H9 (cell line): ENCODE data around the gene PGAP6. TPM values are rescaled to one million over a fixed set of nuclear protein-coding genes. Genes with fewer than 3 reads are reported as not detected.
A peak's percentile ranks its signal among the peaks of the same experiment; 100 is the strongest.

Experiments used
- DNase-seq: peaks from one replicate; pipeline ENCODE4 v3.0.0-alpha.2; 2017
- H2AFZ ChIP-seq: one replicate; pipeline ENCODE4 v1.6.1; 2013; ENCODE audit warnings: mild to moderate bottlenecking, low read length, control low read depth, moderate library complexity
- H2AK5ac ChIP-seq: 2 replicates; pipeline ENCODE4 v1.6.1; 2013; ENCODE audit warnings: low read length, control low read depth, mixed read lengths; ENCODE audit not compliant: insufficient read length
- H2BK120ac ChIP-seq: one replicate; pipeline ENCODE4 v1.6.1; 2013; ENCODE audit warnings: low read depth, mild to moderate bottlenecking, low read length, control low read depth, inconsistent platforms; ENCODE audit not compliant: poor library complexity, severe bottlenecking
- H2BK12ac ChIP-seq: 2 replicates; pipeline ENCODE4 v1.6.1; 2013; ENCODE audit warnings: low read length, control low read depth, mixed read lengths, low read depth; ENCODE audit not compliant: insufficient read length
- H2BK15ac ChIP-seq: 2 replicates; pipeline ENCODE4 v1.6.1; 2013; ENCODE audit warnings: low read depth, low read length, control low read depth
- H2BK20ac ChIP-seq: one replicate; pipeline ENCODE4 v1.6.1; 2013; ENCODE audit warnings: low read depth, mild to moderate bottlenecking, low read length, control low read depth, inconsistent platforms; ENCODE audit not compliant: poor library complexity, severe bottlenecking
- H2BK5ac ChIP-seq: 2 replicates; pipeline ENCODE4 v1.6.1; 2013; ENCODE audit warnings: low read length, control low read depth, mixed read lengths; ENCODE audit not compliant: insufficient read length
- H3K14ac ChIP-seq: 2 replicates; pipeline ENCODE4 v1.6.1; 2013; ENCODE audit warnings: low read length, control low read depth; ENCODE audit not compliant: insufficient read depth
- H3K18ac ChIP-seq: 2 replicates; pipeline ENCODE4 v1.6.1; 2013; ENCODE audit warnings: low read depth, mild to moderate bottlenecking, mixed read lengths, low read length, control low read depth; ENCODE audit not compliant: insufficient read length
- H3K23ac ChIP-seq: 2 replicates; pipeline ENCODE4 v1.6.1; 2013; ENCODE audit warnings: low read length, control low read depth, mixed read lengths, low read depth; ENCODE audit not compliant: insufficient read length
- H3K23me2 ChIP-seq: 2 replicates; pipeline ENCODE4 v1.6.1; 2013; ENCODE audit warnings: low read depth, mild to moderate bottlenecking, mixed read lengths, low read length, control low read depth; ENCODE audit not compliant: insufficient read length, poor library complexity, severe bottlenecking
- H3K27ac ChIP-seq: 2 replicates; pipeline ENCODE4 v1.5.1; 2013; ENCODE audit warnings: low read length, control low read depth, mixed read lengths, low read depth; ENCODE audit not compliant: insufficient read length
- H3K27me3 ChIP-seq: 2 replicates; pipeline ENCODE4 v1.6.1; 2013; ENCODE audit warnings: low read length, control low read depth, inconsistent platforms; ENCODE audit not compliant: insufficient read depth
- H3K4ac ChIP-seq: 2 replicates; pipeline ENCODE4 v1.6.1; 2013; ENCODE audit warnings: low read depth, mild to moderate bottlenecking, control low read depth, inconsistent platforms, low read length, moderate library complexity
- H3K4me1 ChIP-seq: 2 replicates; pipeline ENCODE4 v1.6.1; 2013; ENCODE audit warnings: low read length, control low read depth, inconsistent platforms; ENCODE audit not compliant: insufficient read depth
- H3K4me2 ChIP-seq: 2 replicates; pipeline ENCODE4 v1.6.1; 2013; ENCODE audit warnings: low read length, control low read depth, mixed read lengths; ENCODE audit not compliant: insufficient read length, insufficient read depth
- H3K56ac ChIP-seq: 2 replicates; pipeline ENCODE4 v1.6.1; 2013; ENCODE audit warnings: low read depth, mild to moderate bottlenecking, mixed read lengths, low read length, control low read depth; ENCODE audit not compliant: insufficient read length
- H3K79me1 ChIP-seq: 2 replicates; pipeline ENCODE4 v1.6.1; 2013; ENCODE audit warnings: low read depth, mild to moderate bottlenecking, moderate library complexity, low read length, control low read depth, inconsistent platforms; ENCODE audit not compliant: insufficient read depth, poor library complexity, severe bottlenecking
- H3K79me2 ChIP-seq: 2 replicates; pipeline ENCODE4 v1.6.1; 2013; ENCODE audit warnings: low read length, control low read depth, inconsistent platforms; ENCODE audit not compliant: insufficient read depth
- H3K9ac ChIP-seq: 2 replicates; pipeline ENCODE4 v1.6.1; 2013; ENCODE audit warnings: low read length, control low read depth, mixed read lengths; ENCODE audit not compliant: insufficient read length; ENCODE audit errors: extremely low read depth
- H3K9me3 ChIP-seq: one replicate; pipeline ENCODE4 v1.6.1; 2013; ENCODE audit warnings: low read depth, low read length, inconsistent platforms; ENCODE audit not compliant: control insufficient read depth
- H3T11ph ChIP-seq: one replicate; pipeline ENCODE4 v1.6.1; 2013; ENCODE audit warnings: mild to moderate bottlenecking, low read length, control low read depth, inconsistent platforms
- H4K20me1 ChIP-seq: one replicate; pipeline ENCODE4 v1.6.1; 2013; ENCODE audit not compliant: control insufficient read depth, insufficient read length, insufficient read depth
- H4K5ac ChIP-seq: 2 replicates; pipeline ENCODE4 v1.6.1; 2013; ENCODE audit warnings: low read depth, mild to moderate bottlenecking, mixed read lengths, low read length, control low read depth; ENCODE audit not compliant: insufficient read length
- H4K8ac ChIP-seq: replicated peaks from 2 replicates; pipeline ENCODE4 v1.6.1; 2013; ENCODE audit warnings: low read length, control low read depth, mixed read lengths, low read depth; ENCODE audit not compliant: insufficient read length
- H4K91ac ChIP-seq: 2 replicates; pipeline ENCODE4 v1.6.1; 2013; ENCODE audit warnings: low read depth, mild to moderate bottlenecking, moderate library complexity, mixed read lengths, low read length, control low read depth; ENCODE audit not compliant: insufficient read length
- H3K27ac Mint-ChIP-seq, 3 experiments: 2 replicates in 2 of 3; 3 replicates in 1 of 3; pipeline ENCODE4 v1.8.0; 2020 to 2021; ENCODE audit warnings: mixed read lengths in 3 of 3, mild to moderate bottlenecking in 1 of 3, moderate library complexity in 1 of 3
- H3K27me3 Mint-ChIP-seq: 2 replicates; pipeline ENCODE4 v1.8.0; 2021; ENCODE audit warnings: low read depth, mild to moderate bottlenecking, moderate library complexity, mixed read lengths
- H3K36me3 Mint-ChIP-seq, 3 experiments: 2 replicates in 2 of 3; 3 replicates in 1 of 3; pipeline ENCODE4 v1.8.0; 2020 to 2021; ENCODE audit warnings: low read depth in 3 of 3, mixed read lengths in 3 of 3; ENCODE audit not compliant: insufficient read depth in 1 of 3
- H3K4me1 Mint-ChIP-seq, 2 experiments: 2 replicates each; pipeline ENCODE4 v1.8.0; 2020; ENCODE audit warnings: mixed read lengths in 2 of 2
- H3K4me3 Mint-ChIP-seq, 2 experiments: 2 replicates in 1 of 2; 3 replicates in 1 of 2; pipeline ENCODE4 v1.8.0; 2020 to 2021; ENCODE audit warnings: mild to moderate bottlenecking in 2 of 2, mixed read lengths in 2 of 2, moderate library complexity in 1 of 2
- H3K9me3 Mint-ChIP-seq, 2 experiments: 2 replicates in 1 of 2; 3 replicates in 1 of 2; pipeline ENCODE4 v1.8.0; 2020; ENCODE audit warnings: mild to moderate bottlenecking in 2 of 2, mixed read lengths in 2 of 2, moderate library complexity in 1 of 2
- WGBS: extraction: QIAGEN DNeasy Blood & Tissue Kit; methylation state at CpG from one replicate; pipeline ENCODE4 v1.1.7; 2013; ENCODE audit warnings: missing lambda C conversion rate, low lambda C conversion rate, mixed read lengths; ENCODE audit not compliant: insufficient read length; ENCODE audit errors: extremely low coverage; 5-methylcytosine and 5-hydroxymethylcytosine counted together
- total RNA-seq: library from RNA; stranded (reverse); gene quantifications from 2 replicates; pipeline ENCODE4 v1.2.1, GENCODE V29; 2021
- TF ChIP-seq, protein P1 (sequence below): fragments of 200-600 bp; sonication (generic); conservative IDR thresholded peaks from 3 replicates; pipeline ENCODE4 v1.8.0; 2021; ENCODE audit warnings: antibody characterized with exemption, mild to moderate bottlenecking

Gene PGAP6
- total RNA-seq, 1 experiment from 2014 or later: 111 TPM

DNA sequence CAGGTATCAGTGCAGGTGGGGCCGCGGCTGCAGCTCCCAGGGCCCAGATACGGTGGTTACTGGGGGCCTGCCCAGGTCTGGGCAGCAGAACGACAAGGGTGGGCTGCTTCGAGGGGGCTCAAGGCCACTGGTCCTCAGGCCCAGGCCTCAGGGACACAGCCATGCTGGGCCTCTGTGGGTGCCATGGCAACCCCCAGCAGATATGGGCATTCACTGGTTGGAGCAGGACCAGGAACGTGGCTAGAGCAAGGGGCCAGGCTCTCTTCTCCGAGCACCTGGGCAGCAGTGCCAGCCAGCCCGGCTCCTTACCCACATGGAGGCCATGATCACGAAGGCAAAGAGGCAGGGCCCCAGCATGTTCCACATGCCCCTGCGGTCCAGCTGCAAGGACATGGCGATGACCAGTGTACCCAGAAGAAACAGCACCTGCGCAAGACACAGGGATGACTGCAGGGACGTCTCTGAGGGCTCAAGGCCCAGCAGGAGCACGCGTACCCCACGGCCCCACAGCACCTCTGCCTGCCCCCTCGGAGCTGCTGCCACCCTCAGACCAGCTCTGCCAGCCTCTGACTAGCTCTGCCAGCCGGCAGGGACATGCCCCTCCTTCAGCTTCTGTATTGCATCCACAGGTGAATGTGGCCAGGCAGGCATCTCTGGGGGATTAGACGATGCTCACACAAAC, 9.3 kb downstream of the PGAP6 start:
- Mint-ChIP-seq H3K36me3 (peaks cover 5 to 59% (median 39%) of the 10 kb centered on the region in 3 experiments), H3K27me3 (no peaks in the 10 kb centered on the region; the same call in 1 of the 2 replicates), H3K4me3 (no peak overlapping the region), H3K4me1 (peaks cover 9 to 13% of the 10 kb centered on the region in 2 experiments), H3K27ac (peak overlapping the region in 1 of 3 experiments; percentile 40; a peak in 1 of 7 replicates), H3K9me3 (no peaks in the 10 kb centered on the region)
- no peaks in the 10 kb centered on the region for H3K79me1 ChIP-seq
- no peak overlapping the region for H4K91ac ChIP-seq
- no CpG with 5 or more reads among the region's 19 CpGs for WGBS
- no peak overlapping the region for H3K4me2 ChIP-seq
- H2BK12ac ChIP-seq: no peak overlapping the region
- H3K79me2 ChIP-seq: no peaks in the 10 kb centered on the region
- no peak overlapping the region for H4K5ac ChIP-seq
- no peak overlapping the region for H3K23ac ChIP-seq
- no peak overlapping the region for H2BK20ac ChIP-seq
- no peak for DNase-seq
- H3K56ac ChIP-seq: no peak overlapping the region
- TF ChIP-seq, protein P1, sequence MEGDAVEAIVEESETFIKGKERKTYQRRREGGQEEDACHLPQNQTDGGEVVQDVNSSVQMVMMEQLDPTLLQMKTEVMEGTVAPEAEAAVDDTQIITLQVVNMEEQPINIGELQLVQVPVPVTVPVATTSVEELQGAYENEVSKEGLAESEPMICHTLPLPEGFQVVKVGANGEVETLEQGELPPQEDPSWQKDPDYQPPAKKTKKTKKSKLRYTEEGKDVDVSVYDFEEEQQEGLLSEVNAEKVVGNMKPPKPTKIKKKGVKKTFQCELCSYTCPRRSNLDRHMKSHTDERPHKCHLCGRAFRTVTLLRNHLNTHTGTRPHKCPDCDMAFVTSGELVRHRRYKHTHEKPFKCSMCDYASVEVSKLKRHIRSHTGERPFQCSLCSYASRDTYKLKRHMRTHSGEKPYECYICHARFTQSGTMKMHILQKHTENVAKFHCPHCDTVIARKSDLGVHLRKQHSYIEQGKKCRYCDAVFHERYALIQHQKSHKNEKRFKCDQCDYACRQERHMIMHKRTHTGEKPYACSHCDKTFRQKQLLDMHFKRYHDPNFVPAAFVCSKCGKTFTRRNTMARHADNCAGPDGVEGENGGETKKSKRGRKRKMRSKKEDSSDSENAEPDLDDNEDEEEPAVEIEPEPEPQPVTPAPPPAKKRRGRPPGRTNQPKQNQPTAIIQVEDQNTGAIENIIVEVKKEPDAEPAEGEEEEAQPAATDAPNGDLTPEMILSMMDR: no peak
- H2BK15ac ChIP-seq: no peak overlapping the region
- H2AK5ac ChIP-seq: no peak overlapping the region
- H3K9me3 ChIP-seq: no peaks in the 10 kb centered on the region
- no peaks in the 10 kb centered on the region for H3K4me1 ChIP-seq
- no peak overlapping the region for H2AFZ ChIP-seq
- no peak overlapping the region for H3K14ac ChIP-seq
- no peak overlapping the region for H2BK120ac ChIP-seq
- H3K27me3 ChIP-seq: no peaks in the 10 kb centered on the region
- H3T11ph ChIP-seq: no peak overlapping the region
- no peaks in the 10 kb centered on the region for H3K23me2 ChIP-seq
- H3K18ac ChIP-seq: no peak overlapping the region
- H3K4ac ChIP-seq: no peak overlapping the region
- no peak overlapping the region for H3K9ac ChIP-seq
- no peak overlapping the region for H3K27ac ChIP-seq
- H4K8ac ChIP-seq: no peak overlapping the region
- no peak overlapping the region for H2BK5ac ChIP-seq
- no peaks in the 10 kb centered on the region for H4K20me1 ChIP-seq
